HFFc6 (cell line): ENCODE results near the gene BLOC1S2. TPM values are rescaled to one million over a fixed set of nuclear protein-coding genes. Genes with fewer than 3 reads are reported as not detected.
A peak's percentile ranks its signal among the peaks of the same experiment; 100 is the strongest.

Experiments used
- DNase-seq: peaks from one replicate; pipeline ENCODE4 v3.0.0-alpha.2; 2018
- H3K27ac Mint-ChIP-seq: 2 replicates; pipeline ENCODE4 v1.8.0; 2020; ENCODE audit warnings: mild to moderate bottlenecking, mixed read lengths
- H3K27me3 Mint-ChIP-seq: 2 replicates; pipeline ENCODE4 v1.8.0; 2021; ENCODE audit warnings: mild to moderate bottlenecking, moderate library complexity, mixed read lengths; ENCODE audit not compliant: insufficient read depth
- H3K36me3 Mint-ChIP-seq: 2 replicates; pipeline ENCODE4 v1.8.0; 2021; ENCODE audit warnings: low read depth, mixed read lengths
- H3K4me1 Mint-ChIP-seq: 2 replicates; pipeline ENCODE4 v1.8.0; 2020; ENCODE audit warnings: low read depth, mixed read lengths
- H3K4me3 Mint-ChIP-seq: 2 replicates; pipeline ENCODE4 v1.8.0; 2020; ENCODE audit warnings: mild to moderate bottlenecking, moderate library complexity, mixed read lengths
- H3K9me3 Mint-ChIP-seq: 2 replicates; pipeline ENCODE4 v1.8.0; 2020; ENCODE audit warnings: mild to moderate bottlenecking, mixed read lengths
- CTCF ChIP-seq: fragments of 200-600 bp; sonication (generic); IDR thresholded peaks from 2 replicates; pipeline ENCODE4 v1.5.0; 2021; ENCODE audit warnings: antibody characterized with exemption, mild to moderate bottlenecking
- total RNA-seq, 6 experiments: library from RNA; stranded (reverse); fragmentation: NEBNext Ultra II Directional; extraction: Animal tissue kit (Norgen Biotek cat#: 25700); gene quantifications; 2 replicates in 1 of 6; 3 replicates in 5 of 6; pipeline ENCODE4 v1.2.3, GENCODE V29; 2021

BLOC1S2 gene
- total RNA-seq, 6 experiments from 2014 or later: 52.4 to 62.1 (median 55.0) TPM

- peaks cover 20% of the 10 kb centered on the region for H3K36me3 Mint-ChIP-seq
- no peak for TF ChIP-seq CTCF
- H3K4me3 Mint-ChIP-seq: peak within 1 kb of the TSS; percentile 100
- H3K4me1 Mint-ChIP-seq: peaks cover 13% of the 10 kb centered on the region
- H3K9me3 Mint-ChIP-seq: no peaks in the 10 kb centered on the region
- no peaks in the 10 kb centered on the region; the same call in 1 of the 2 replicates for H3K27me3 Mint-ChIP-seq
- peak; percentile 87 for DNase-seq
- peak within 1 kb of the TSS; percentile 99 for H3K27ac Mint-ChIP-seq
These were observed 19.0 kb downstream of the BLOC1S2 start, which contains the start of gene CWF19L1 for GRCh38 chr10:100267239-100268104. TSS of gene CWF19L1 (minus strand) at chr10:100267638. CDS start at chr10:100267593, 45 bp downstream.

GRCh38 chr10:100265821-100266485 lies 20.5 kb downstream of the BLOC1S2 start:
- no peak for TF ChIP-seq CTCF
- H3K4me1 Mint-ChIP-seq: peaks cover 13% of the 10 kb centered on the region
- H3K9me3 Mint-ChIP-seq: no peaks in the 10 kb centered on the region
- no peak for DNase-seq
- peak overlapping the region; percentile 100 for H3K4me3 Mint-ChIP-seq
- peak overlapping the region; percentile 24; the same call in 1 of the 2 replicates for H3K27ac Mint-ChIP-seq
- no peaks in the 10 kb centered on the region; the same call in 1 of the 2 replicates for H3K27me3 Mint-ChIP-seq
- H3K36me3 Mint-ChIP-seq: peaks cover 8% of the 10 kb centered on the region

- H3K4me3 Mint-ChIP-seq: no peak overlapping the region
- H3K36me3 Mint-ChIP-seq: peaks cover 30% of the 10 kb centered on the region
- no peaks in the 10 kb centered on the region for H3K27me3 Mint-ChIP-seq
- no peak for DNase-seq
- H3K4me1 Mint-ChIP-seq: no peaks in the 10 kb centered on the region
- TF ChIP-seq CTCF: no peak
- H3K27ac Mint-ChIP-seq: no peak overlapping the region
- no peaks in the 10 kb centered on the region for H3K9me3 Mint-ChIP-seq
These were observed 32.3 kb downstream of the BLOC1S2 start for GRCh38 chr10:100254191-100254590.

- Mint-ChIP-seq H3K9me3 (no peaks in the 10 kb centered on the region), H3K27me3 (no peaks in the 10 kb centered on the region), H3K27ac (no peak overlapping the region), H3K4me1 (no peaks in the 10 kb centered on the region), H3K36me3 (peaks cover 25% of the 10 kb centered on the region), H3K4me3 (no peak overlapping the region)
- DNase-seq: no peak
- TF ChIP-seq CTCF: no peak
These were observed 33.4 kb downstream of the BLOC1S2 start for GRCh38 chr10:100253041-100253440.

- no peak for DNase-seq
- no peak for TF ChIP-seq CTCF
- Mint-ChIP-seq H3K9me3 (no peaks in the 10 kb centered on the region), H3K27ac (no peak overlapping the region), H3K4me3 (no peak overlapping the region), H3K36me3 (peaks cover 15% of the 10 kb centered on the region; the same call in 1 of the 2 replicates), H3K4me1 (peaks cover 7% of the 10 kb centered on the region), H3K27me3 (no peaks in the 10 kb centered on the region)
These were observed 37.7 kb downstream of the BLOC1S2 start for GRCh38 chr10:100248820-100249219.
